ENCODE results near the gene RDM1.
"Not testable (repeated sequence)": the region's sequence is repeated elsewhere in the genome, so short reads cannot be mapped to it uniquely, and the experiment has no call there.

The RDM1 gene

DNA sequence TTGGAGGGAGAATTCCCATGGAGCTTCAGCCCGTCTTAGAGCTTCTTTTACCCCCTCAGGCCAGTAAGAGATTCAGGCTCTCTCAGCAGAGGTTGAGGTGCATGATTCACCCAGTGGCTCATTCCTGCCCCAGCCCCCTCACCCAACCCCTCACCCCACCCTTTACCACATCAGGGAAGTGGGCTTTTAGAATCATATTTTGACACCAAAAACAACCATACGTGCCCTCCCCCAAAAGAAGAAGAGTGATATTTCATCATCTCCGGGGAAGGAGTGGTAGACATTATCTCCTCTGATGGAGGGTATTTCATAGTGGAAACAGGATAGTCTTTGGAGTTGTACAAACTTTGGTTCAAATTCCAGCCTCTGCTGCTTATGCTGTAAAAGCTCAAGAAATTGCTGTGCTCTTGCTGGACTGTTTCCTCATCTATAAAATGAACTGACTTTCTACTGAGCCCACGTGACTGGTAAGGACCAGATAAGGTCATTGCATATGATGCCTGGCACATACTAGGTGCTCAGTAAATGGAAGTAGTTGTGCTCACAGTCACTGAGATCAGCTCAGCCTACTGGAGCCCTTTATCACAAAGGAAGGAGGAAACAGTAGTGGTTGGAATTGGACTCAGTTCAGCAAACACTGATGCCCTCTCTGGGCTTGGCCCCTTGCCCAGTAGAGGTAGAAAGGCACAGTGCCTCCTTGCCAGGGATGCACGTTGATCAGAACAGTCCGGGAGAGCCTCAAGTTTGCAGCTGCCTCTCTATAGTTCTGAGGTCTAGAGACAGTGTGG, 32.1 kb downstream of the RDM1 start:
- no peak for DNase-seq (ENCODE audit: low spot score)

DNA sequence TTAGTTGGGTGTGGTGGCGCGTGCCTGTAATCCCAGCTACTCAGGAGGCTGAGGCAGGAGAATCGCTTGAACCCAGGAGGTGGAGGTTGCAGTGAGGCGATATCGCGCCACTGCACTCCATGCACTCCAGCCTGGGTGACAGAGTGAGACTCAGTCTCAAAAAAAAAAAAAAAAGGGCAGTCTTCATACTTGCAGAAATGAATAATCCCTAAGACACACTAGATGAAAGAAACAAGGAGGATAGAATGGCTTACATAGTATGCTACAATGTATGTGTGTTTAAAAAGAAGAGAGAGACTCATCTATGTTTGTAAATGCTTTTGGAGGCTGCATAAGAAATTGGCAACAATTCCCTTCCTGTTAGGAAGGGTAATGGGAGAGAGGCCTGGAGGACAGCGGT, 32.8 kb downstream of the RDM1 start:
- DNase-seq (ENCODE audit: low spot score) = not testable (repeated sequence)

DNA sequence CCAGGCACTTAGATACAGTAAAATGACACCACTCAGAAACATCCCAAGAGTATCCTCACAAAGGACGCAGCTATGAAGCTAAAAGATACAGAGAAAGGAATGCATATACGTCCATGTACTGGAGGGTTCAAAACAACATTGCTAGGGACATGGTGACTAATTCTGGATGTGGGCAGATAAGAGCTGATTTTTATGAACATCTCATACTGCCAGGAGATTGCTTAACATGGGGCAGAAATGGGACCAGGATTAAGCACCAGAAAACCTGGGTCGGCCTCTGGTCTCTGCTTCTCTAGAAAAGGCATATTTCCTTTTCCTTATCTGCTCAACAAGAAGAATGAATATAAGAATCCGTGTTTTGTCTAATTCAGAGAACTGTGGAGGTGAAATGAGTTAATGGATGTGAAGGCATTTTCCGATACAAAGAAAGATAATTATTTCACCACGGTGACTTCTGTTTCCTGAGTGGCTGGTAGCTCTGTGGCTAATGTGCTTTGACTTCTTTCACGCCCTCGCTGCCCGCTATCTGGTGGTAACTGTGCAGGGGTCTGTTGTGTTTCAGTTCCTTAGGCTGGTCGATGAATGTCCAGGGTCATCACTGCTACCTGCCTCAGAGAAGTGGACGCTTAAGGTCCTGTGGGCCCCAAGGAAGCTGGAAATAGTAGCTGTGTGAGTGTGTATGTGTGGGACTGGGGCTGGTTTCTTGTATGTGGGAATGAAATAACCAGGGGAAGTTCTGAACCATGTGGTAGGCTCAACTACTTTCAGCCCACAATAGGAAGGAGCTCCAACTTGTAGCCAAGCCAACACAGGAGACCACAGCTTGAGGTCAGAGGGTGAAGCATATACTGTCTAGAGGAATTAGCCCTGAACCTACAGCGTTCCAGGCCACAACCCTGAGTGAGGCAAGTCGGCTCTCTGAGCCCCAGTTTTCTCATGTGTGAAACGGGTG, 34.7 kb downstream of the RDM1 start:
- no peak for DNase-seq (ENCODE audit: low spot score)

DNA sequence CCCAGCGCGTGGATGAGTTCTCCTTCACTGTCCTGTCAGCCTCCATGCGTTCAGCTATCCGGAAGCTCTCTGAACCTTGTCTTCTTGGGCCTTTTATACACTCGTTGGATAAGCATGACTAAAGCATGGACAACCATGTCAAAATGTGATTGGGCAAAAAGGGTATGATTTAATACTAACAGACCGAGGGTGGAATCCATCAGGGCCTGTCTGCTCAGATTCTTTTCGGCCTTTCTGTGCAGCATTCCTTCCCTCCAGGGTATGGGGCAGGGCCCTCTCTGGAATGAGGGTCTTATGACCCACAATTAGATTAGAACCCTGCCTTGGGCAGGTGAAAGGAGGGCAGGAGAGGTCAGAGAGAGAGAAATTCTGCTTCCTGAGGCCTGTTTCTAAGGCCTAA, 36.4 kb downstream of the RDM1 start:
- no peak for DNase-seq (ENCODE audit: low spot score)

DNA sequence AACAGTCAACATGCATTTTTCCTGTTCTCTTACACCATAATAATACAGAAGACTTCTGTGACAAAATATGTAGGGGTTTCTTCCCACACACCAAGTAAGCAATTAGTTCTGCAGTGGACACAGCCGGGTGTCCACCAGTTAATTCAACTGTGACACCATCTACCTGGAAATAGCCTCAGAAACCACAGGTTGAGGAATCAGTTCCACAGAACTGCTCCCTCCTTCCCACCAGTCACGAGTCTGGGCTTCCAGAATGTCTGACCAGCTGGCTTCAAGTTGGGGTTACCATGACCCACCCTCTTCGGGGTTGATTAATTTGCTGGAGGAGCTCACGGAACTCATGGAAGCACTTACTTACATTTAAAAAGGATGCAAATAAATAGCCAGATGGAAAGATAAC, 36.8 kb downstream of the RDM1 start:
- DNase-seq (ENCODE audit: low spot score) = no peak

DNA sequence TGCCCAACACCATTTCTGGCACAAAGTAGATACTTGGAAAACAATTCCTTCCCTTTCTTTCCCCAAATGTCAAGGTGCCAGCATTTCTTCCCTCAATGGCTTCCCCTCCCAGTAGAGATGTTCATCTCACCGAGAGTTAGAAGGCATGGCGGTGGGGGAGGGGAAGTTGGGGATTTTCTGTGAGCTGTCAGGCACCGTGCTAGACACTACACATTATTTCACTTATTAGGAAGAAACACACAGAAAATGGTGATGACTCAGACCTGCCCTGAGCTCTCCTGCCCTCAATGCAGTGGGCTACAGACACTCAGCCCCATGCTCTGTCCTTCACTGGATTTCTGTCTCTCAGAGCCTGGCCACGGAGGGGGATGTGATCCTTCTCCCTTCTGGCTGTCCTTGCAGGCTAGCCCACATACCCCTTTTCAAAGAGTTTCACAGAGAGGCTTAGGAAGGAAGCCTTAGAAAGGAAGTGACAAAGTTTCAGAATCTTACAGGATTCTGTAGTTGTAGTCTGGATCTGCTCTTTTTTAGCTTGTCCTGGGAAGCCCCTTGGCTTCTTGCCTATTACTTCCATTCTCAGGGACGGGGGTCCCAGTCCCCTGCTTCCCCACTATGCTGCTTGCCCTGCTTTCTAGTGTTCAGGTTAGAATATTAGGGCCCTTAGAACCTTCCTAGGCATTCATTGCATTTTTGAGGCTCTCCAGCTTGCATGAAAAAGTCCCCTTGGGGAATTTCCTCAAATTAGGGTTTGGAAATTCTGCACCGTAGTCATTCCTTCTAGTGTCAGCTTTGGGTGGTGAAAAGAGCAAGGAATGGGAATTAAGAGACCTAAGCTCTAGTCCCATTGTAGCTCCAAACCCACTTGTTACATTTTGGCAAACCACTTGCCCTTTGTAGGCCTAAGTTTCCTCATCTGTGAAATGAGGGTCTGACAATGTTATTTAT, 38.2 kb downstream of the RDM1 start:
- no peak for DNase-seq (ENCODE audit: low spot score)

DNA sequence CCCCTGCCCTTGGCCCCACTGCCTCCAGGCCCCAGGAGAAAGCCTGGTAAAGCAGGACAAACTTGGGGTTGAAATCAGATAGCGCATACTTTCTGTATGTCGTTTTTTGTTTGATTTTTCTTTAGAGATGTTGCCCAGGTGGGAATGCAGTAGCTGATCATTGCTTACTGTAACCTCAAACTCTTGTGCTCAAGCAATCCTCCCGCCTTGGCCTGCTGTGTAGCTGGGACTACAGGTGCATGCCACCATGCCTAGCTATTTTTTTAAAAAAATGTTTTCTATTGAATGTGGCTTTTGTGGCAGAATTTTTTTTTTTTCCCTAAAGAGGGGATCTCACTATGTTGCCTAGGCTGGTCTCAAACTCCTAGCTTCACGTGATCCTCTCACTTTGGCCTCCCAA, 39.3 kb downstream of the RDM1 start:
- DNase-seq (ENCODE audit: low spot score) = no peak

DNA sequence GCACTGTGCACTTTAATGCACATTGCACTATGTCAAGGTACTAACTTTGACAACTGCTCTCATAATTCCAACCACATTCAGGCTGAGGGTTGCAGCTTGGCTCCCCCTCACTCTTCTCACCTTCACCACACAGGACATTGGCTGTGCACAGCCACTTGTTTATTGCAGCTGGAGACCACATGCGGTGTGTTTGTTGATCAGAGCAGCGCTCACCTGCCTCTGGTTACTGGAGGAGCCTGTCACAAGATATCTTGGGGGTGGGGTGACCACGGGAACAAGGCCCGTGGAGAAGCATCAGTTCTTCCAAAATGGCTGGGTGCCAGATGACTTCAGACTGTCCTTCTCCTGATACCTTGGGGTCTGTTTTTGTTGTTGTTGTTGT, 39.8 kb downstream of the RDM1 start:
- DNase-seq (ENCODE audit: low spot score) = no peak

DNA sequence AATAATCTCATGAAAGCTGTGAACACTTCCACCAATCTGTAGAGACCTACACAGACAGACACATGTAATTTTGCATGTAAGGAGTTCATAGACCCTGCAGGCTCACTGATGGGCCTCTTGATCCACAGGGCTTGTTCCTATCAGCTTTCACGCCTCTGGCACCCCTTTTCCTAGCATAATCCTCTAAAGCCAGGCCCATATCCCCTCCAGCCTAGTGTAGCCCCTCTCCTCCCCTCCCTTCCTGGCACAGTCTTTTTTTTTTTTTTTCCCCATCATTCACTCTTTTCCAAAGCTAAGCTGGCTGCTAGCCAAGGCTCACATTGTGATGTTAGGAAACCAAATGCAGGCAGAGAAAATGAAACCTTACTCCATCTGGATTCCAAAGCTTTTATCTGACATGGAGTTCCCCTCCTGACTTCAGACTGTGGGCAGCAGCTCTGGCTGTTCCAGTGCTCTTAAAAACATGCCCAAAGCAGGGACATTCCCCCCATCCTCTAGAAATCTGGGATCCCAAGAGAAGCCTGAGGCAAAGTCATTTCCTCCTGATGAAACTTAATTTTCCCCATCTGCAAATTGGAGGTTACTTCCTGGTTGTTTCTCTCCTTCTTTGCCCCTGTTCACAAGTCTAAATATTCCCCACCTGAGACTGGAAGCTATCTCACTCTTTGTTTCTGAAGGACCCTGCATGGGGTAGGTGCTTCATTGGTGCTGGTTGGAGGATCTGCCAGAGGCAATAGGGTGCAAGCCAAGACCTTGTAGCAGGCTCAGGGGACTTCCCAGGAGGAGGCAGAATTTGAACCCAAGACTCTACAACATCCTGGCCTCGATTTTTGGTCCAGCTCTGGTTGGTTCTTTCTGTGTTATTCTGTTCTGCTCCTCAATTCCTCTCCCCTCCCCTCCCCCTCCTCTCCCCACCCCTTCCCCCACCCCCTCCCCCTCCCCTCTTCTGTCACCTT, 40.5 kb downstream of the RDM1 start:
- DNase-seq (ENCODE audit: low spot score) = no peak

DNA sequence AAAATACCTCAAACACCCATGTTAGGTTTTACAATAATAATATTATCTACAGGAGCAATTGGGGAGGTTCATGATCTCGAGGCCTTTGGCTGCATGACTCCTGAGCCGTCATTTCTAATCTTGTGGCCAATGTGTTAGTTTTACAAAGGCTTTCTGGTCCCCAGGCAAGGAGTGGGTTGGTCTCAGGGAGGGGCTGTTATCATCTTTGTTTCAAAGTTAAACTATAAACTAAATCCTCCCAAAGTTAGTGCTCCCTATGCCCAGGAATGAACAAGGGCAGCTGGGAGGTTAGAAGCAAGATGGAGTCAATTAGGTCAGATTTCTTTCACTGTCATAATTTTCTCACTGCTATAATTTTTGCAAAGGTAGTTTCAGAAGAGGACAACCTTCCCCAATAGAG, 41.3 kb downstream of the RDM1 start:
- DNase-seq (ENCODE audit: low spot score) = no peak

DNA sequence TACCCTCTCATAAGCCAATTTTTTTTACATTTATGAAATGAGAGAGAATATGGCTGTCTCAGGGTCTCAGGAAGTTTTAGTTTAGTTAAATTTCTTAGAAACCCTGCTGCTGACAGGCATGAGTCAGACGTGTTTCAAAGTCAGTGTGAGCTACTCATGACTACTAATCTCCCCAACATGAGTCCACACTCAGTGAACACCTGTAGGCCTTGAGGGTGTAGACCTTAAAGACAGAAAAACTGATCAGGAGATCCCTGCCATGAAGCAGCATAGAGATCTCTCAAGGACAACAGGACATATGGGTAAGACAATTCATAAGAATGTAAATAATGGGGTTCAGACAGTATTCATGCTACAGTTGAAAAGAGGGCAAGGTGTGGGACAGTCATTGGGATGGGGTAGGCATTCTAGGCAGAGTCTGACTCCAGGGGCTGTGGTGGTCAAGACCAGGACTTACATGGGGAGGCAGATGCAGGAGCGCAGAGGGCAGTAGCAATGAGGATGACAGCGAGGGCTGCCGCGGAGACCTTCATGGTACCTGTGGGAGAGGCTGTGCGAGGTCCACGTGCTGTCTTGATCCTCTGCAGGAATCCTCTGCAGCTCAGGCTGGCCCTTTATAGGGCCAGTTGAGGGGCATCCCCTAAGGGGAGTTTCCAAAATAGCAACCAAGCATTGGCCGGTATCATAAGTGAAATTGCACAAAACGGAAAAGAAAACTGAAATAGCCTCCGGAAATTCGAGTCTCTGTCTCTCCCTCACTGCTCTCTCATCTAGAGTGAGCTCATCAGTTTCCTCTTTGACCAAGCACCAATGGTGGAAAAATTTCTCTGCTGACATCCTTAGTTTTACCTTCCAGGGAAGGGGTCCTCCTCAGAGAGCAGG, 50.6 kb downstream of the RDM1 start, which contains the start of gene CCL5:
CCL5 (minus strand) TSS at position 588 of the 882 bp plus-strand sequence.
- DNase-seq (ENCODE audit: low spot score) = no peak

DNA sequence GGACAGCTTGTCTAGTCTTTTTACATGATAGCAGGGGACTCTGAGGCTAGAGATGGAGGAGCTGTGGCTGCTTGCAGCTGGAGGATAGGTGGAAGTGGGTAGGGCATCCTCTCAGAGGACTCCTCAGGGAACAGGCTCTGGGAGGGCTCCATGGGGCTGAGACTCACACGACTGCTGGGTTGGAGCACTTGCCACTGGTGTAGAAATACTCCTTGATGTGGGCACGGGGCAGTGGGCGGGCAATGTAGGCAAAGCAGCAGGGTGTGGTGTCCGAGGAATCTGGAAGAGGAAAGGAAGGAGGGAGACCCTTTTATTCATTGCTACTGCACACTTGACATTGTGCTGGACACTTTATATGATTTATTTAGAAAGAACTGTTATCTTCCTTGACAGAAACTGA, 52.2 kb downstream of the RDM1 start:
- DNase-seq (ENCODE audit: low spot score) = no peak

DNA sequence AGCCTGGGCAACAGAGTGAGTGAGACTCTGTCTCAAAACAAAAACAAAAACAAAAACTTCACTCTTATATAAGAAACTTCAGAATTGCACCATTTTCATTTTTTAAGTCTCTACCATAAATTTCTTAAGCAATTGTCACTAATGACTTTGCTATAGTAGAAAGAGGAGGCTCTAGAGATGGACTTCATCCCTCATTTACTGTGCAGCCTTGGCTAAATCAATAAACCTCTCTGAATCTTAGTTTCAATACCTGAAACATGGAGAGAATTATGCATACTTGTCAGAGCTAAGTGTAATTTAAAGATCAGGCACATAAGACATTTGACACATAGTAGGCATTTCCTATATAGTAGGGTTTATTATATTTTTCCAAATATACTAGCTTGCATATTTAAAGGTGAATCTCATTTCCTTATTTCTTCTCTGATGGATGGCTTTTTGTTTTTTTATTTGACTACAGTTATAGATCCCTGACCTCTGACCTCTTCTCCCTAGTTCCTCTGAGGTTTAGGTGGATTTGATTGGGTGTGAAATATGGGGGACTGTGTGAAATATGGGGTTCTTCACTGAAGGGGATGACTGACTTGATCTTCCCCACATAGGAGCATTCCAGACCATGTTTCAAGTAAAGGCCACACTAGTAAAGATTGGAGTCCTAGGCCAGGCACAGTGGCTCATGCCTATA, 53.1 kb downstream of the RDM1 start:
- no peak for DNase-seq (ENCODE audit: low spot score)

DNA sequence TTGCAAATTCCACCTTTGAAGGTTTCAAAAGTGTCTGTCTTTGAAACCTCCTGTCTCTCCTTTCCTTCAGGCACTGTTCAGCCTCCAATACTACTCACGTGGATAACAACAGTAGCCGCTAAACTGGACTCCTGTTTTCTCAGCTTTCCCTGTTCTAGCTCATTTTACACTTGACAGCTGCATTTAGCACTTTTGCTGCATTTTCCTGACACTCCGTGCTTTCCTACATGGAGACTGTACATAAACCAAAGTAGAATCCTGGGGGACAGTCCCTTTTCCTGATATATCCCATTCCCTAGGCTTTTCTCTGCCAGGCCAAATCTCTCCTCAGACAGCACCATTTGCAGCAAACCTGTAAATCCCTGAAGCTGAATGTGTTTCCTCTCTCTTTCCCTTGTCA, 54.0 kb downstream of the RDM1 start:
- no peak for DNase-seq (ENCODE audit: low spot score)

DNA sequence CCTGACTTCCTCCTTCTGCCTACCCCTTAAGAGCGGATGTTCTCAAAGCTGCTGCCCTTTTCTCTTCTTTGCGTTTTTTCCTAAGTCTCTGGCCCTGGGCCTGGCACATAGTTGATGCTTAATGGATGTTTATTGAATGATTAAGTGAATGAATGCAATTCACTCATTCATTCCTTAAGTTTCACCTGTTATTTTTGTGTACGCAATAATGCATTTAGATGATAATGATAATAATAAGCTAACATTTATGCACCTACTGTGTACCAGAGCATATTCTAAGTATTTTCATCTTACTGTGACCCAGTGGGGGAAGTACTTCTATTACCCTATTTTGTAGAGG, 54.8 kb downstream of the RDM1 start:
- DNase-seq (ENCODE audit: low spot score) = no peak

DNA sequence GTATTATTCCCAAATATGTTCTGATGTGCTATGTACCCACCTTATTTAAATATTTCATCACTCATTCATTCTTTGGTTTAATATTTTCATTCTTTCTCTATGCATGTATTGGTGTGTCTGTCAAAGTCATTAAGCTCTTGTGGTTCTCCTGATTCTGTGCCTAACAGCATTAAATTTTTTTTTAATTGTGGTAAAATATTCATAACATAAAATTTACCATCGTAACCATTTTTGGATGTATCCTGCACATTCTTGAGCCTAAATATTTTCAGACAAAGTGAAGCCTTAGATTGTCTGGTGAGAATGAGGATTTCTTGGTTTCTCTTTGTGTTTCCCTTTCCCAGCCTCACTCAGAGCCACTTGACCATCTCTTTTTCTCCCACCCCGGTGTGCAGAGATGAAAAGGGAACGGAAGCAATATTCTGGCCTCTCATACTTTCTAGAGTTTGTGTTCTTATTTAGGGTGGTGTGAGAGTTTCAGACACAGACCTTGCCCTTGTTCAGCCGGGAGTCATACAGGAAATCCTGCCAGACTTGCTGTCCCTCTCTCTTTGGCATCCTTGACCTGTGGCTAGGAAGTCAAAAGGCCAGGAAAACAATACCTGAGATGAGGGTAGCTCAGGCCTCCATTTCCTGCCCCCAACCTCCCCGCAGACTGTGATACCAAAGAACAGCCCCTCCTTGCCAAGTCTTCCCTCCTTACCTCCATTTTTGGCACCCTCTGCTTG, 55.3 kb downstream of the RDM1 start:
- DNase-seq (ENCODE audit: low spot score) = no peak

DNA sequence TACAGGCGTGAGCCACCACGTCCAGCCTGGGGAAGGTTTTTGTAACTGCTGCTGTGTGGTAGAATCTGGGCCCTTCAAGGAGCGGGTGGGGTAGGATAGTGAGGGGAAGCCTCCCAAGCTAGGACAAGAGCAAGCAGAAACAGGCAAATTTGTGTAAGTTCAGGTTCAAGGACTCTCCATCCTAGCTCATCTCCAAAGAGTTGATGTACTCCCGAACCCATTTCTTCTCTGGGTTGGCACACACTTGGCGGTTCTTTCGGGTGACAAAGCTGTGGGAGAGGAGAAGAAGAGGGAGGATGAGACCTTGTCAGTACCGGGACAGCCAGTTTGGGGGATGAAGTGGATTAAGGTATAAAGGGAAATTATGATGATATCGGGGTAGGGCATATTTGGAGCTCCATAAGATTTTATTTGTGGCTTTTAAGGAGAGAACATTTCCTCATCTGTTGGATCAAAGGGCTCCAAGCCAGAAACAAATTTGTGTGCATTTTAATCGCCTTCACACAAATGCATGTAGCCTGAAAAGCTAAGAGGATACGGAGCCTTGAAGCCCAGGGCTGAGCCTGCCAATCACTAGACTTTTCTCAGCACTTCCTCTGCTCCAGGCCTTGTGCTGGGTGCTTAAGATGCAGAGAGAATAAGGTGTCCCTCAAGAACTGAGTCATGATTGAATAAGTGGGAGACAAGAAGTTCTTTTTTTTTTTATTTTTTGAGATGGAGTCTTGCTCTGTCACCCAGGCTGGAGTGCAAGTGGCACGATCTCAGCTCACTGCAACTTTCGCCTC, 58.2 kb downstream of the RDM1 start:
- no peak for DNase-seq (ENCODE audit: low spot score)
